Measurements from ENCODE around the gene LIN28B.

Gene LIN28B

DNA sequence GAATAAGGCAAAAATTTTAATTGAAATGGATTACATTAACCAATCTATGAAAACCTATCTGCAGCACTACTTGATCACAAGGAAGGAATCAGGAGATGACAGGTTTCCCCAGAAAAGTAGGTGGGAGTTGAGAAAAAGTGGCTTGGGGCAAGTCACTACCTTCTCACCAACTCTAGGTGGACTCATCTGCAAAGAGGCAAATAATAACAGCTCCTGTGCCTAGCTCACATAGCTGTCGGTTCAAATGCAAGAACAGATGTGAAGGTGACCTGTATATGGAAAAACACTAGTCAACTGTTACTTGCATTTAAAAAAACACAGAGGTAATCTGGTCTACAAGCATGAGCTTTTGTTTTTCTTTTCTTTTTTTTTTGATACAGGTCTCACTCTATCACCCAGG, 155.7 kb downstream of the LIN28B start:
- Histone ChIP-seq H3K4me3 (ENCODE audit: low read depth, low read length) (no peak overlapping the region), H3K9me3 (no peaks in the 10 kb centered on the region), H3K4me1 (peaks cover 3% of the 10 kb centered on the region), H3K27me3 (no peaks in the 10 kb centered on the region), H3K36me3 (peaks cover 10% of the 10 kb centered on the region)
- TF ChIP-seq, protein P1, sequence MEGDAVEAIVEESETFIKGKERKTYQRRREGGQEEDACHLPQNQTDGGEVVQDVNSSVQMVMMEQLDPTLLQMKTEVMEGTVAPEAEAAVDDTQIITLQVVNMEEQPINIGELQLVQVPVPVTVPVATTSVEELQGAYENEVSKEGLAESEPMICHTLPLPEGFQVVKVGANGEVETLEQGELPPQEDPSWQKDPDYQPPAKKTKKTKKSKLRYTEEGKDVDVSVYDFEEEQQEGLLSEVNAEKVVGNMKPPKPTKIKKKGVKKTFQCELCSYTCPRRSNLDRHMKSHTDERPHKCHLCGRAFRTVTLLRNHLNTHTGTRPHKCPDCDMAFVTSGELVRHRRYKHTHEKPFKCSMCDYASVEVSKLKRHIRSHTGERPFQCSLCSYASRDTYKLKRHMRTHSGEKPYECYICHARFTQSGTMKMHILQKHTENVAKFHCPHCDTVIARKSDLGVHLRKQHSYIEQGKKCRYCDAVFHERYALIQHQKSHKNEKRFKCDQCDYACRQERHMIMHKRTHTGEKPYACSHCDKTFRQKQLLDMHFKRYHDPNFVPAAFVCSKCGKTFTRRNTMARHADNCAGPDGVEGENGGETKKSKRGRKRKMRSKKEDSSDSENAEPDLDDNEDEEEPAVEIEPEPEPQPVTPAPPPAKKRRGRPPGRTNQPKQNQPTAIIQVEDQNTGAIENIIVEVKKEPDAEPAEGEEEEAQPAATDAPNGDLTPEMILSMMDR (IDR thresholded peaks at IDR 0.05; ENCODE audit: low read depth, low read length) = peak; percentile 15; the same call in 1 of the 2 replicates
- no peak for DNase-seq

- Histone ChIP-seq H3K9me3 (no peaks in the 10 kb centered on the region), H3K36me3 (peaks cover 14% of the 10 kb centered on the region), H3K4me1 (peaks cover 3% of the 10 kb centered on the region), H3K27me3 (no peaks in the 10 kb centered on the region), H3K4me3 (ENCODE audit: low read depth, low read length) (no peak overlapping the region)
- TF ChIP-seq, protein P1 (IDR thresholded peaks at IDR 0.05; ENCODE audit: low read depth, low read length) = no peak
- DNase-seq = no peak
These were observed 156.5 kb downstream of the LIN28B start for GRCh38 chr6:105113422-105113821.

DNA sequence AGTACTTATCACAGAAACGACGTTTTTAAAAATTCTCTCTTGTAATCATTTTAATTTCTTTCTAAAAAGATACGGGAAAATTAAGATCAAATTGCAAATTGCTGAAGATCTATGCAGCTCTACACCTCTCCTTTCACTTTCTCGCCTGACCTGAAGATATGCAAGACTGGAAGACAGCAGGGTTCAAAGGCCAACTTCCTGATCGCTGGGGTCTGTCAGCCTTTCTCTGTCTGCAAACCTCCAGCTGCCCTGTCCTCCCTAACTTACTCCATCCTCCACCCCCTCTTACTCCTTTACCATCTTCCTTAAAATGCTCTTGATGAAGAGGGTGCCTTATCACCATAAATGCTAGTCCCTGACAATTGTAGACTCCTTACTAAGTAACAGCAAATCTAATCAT, 159.2 kb downstream of the LIN28B start:
- H3K36me3 ChIP-seq = peaks cover 14% of the 10 kb centered on the region
- no peaks in the 10 kb centered on the region for H3K27me3 ChIP-seq
- H3K4me1 ChIP-seq = peaks cover 3% of the 10 kb centered on the region
- no peak for DNase-seq
- no peaks in the 10 kb centered on the region for H3K9me3 ChIP-seq
- TF ChIP-seq, protein P1 (IDR thresholded peaks at IDR 0.05; ENCODE audit: low read depth, low read length) = no peak
- no peak overlapping the region for H3K4me3 ChIP-seq (ENCODE audit: low read depth, low read length)

- Histone ChIP-seq H3K4me1 (peaks cover 7% of the 10 kb centered on the region), H3K27me3 (no peaks in the 10 kb centered on the region), H3K4me3 (ENCODE audit: low read depth, low read length) (no peak overlapping the region), H3K9me3 (no peaks in the 10 kb centered on the region; the same call in 1 of the 2 replicates), H3K36me3 (peaks cover 6% of the 10 kb centered on the region)
- DNase-seq = no peak
- TF ChIP-seq, protein P1 (IDR thresholded peaks at IDR 0.05; ENCODE audit: low read depth, low read length) = no peak
These were observed 163.7 kb downstream of the LIN28B start for GRCh38 chr6:105120570-105120969.

DNA sequence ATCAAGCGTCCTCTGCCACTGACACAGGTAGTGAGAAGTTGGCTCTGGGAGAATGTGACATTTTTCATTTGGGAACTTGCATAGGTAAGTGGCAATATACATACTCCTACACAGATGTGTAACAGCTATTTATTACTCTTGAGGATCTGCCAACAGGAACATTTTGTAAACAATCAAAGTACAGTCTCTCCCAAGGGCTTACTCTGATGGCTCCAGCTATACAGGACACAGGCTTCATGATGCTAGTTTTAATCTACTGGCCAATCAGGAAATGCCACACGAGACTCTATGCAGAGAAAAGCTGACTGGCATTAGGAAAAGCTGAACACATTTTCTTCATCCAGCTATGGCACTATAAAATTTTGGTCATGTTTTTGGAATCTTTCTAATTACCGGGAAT, 165.1 kb downstream of the LIN28B start:
- TF ChIP-seq, protein P1 (IDR thresholded peaks at IDR 0.05; ENCODE audit: low read depth, low read length) = no peak
- DNase-seq = no peak
- Histone ChIP-seq H3K27me3 (no peaks in the 10 kb centered on the region), H3K4me3 (ENCODE audit: low read depth, low read length) (no peak overlapping the region), H3K4me1 (peaks cover 4% of the 10 kb centered on the region; the same call in 1 of the 2 replicates), H3K9me3 (no peaks in the 10 kb centered on the region; the same call in 1 of the 2 replicates), H3K36me3 (peaks cover 8% of the 10 kb centered on the region)

- H3K27me3 ChIP-seq = no peaks in the 10 kb centered on the region
- H3K36me3 ChIP-seq = peaks cover 6% of the 10 kb centered on the region
- H3K9me3 ChIP-seq = no peaks in the 10 kb centered on the region; the same call in 1 of the 2 replicates
- H3K4me1 ChIP-seq = peaks cover 4% of the 10 kb centered on the region; the same call in 1 of the 2 replicates
- no peak for DNase-seq
- TF ChIP-seq, protein P1 (IDR thresholded peaks at IDR 0.05; ENCODE audit: low read depth, low read length) = no peak
- H3K4me3 ChIP-seq (ENCODE audit: low read depth, low read length) = no peak overlapping the region
These were observed 165.8 kb downstream of the LIN28B start for GRCh38 chr6:105122717-105123116.

Measured in BE2C (cell line).